K562 (cell line): ENCODE results near the gene ACTC1. TPM values are rescaled to one million over a fixed set of nuclear protein-coding genes. Genes with fewer than 3 reads are reported as not detected.

Experiments used
- ATAC-seq: fragments of 200-7000 bp; cut with Tn5 transposase; 3 replicates; pipeline ENCODE4 v1.9.1; 2020; ENCODE audit warnings: moderate library complexity
- BruUV-seq: library from RNA; stranded (reverse); fragments of 400-500 nt; replicated peaks from 2 replicates; lab custom pipeline; 2021; lab: Mats Ljungman, UMichigan
- CTCF ChIA-PET: fragments of 300-600 bp; formaldehyde crosslinking; extraction: SDS; loops from one replicate; lab custom pipeline; 2021; ENCODE audit warnings: low intra/inter-chr PET ratio; lab: Yijun Ruan, JAX
- POLR2A ChIA-PET: fragments of 300-600, 350-650 bp; sonication (Branson Sonifier 250); formaldehyde crosslinking; extraction: SDS; loops from one replicate; lab custom pipeline; 2021; ENCODE audit warnings: antibody characterized with exemption, inconsistent platforms; lab: Yijun Ruan, JAX
- DNase-seq, 4 experiments: peaks; one replicate each; pipeline versions ENCODE4 v3.0.0 to v3.0.0-alpha.2; 2011 to 2018; ENCODE audit warnings: low spot score in 3 of 4, mixed read lengths in 3 of 4; ENCODE audit errors: extremely low read depth in 1 of 4
- FAIRE-seq: peaks from 2 replicates; lab custom pipeline; 2011; peaks lifted over from hg19 to GRCh38; lab: Jason Lieb, UNC
- H2AFZ ChIP-seq: 2 replicates; pipeline ENCODE4 v1.6.0; 2011; ENCODE audit warnings: low read depth, low read length, control low read depth, inconsistent platforms
- H3K27ac ChIP-seq: fragments of 200-600 bp; 3 replicates; pipeline ENCODE4 v1.8.0; 2011; ENCODE audit warnings: low read depth, mild to moderate bottlenecking, control low read depth, inconsistent platforms, low read length, moderate library complexity, mixed read lengths; ENCODE audit errors: extremely low read depth
- H3K27me3 ChIP-seq, 2 experiments: fragments of 300-600 bp in 1 of 2; 2 replicates in 1 of 2; 3 replicates in 1 of 2; pipeline versions ENCODE4 v1.6.0 to v1.8.0; 2011; ENCODE audit warnings: inconsistent platforms in 2 of 2, low read length in 2 of 2, mild to moderate bottlenecking in 1 of 2, mixed read lengths in 1 of 2, moderate library complexity in 1 of 2; ENCODE audit not compliant: control insufficient read depth in 2 of 2, insufficient read depth in 2 of 2
- H3K36me3 ChIP-seq: fragments of 300-600 bp; 3 replicates; pipeline ENCODE4 v1.8.0; 2011; ENCODE audit warnings: mild to moderate bottlenecking, low read length, inconsistent platforms; ENCODE audit not compliant: control insufficient read depth, insufficient read depth
- H3K4me1 ChIP-seq, 2 experiments: fragments of 200-600 bp in 1 of 2; replicated peaks in 1 of 2; 2 replicates in 1 of 2; 3 replicates in 1 of 2; pipeline versions ENCODE4 v1.5.1 to v1.8.0; 2011; ENCODE audit warnings: inconsistent platforms in 2 of 2, low read length in 2 of 2, mild to moderate bottlenecking in 1 of 2, mixed read lengths in 1 of 2, moderate library complexity in 1 of 2; ENCODE audit not compliant: control insufficient read depth in 2 of 2, insufficient read depth in 2 of 2
- H3K4me2 ChIP-seq: 2 replicates; pipeline ENCODE4 v1.6.1; 2011; ENCODE audit warnings: low read length, control low read depth, inconsistent platforms, mixed read lengths; ENCODE audit not compliant: insufficient read depth
- H3K4me3 ChIP-seq: fragments of 200-600 bp; sonication (generic), shearing (Covaris generic); 2 replicates; pipeline ENCODE4 v1.5.1; 2016; ENCODE audit warnings: control low read depth, inconsistent platforms
- H3K79me2 ChIP-seq: fragments of 200-600 bp; 3 replicates; pipeline ENCODE4 v1.8.0; 2011; ENCODE audit warnings: low read length, inconsistent platforms; ENCODE audit not compliant: control insufficient read depth, insufficient read depth
- H3K9ac ChIP-seq, 2 experiments: 2 replicates each; pipeline versions ENCODE4 v1.6.0 to v1.6.1; 2011; ENCODE audit warnings: low read depth in 2 of 2, low read length in 2 of 2, control low read depth in 1 of 2, inconsistent platforms in 1 of 2, mild to moderate bottlenecking in 1 of 2, mixed read lengths in 1 of 2; ENCODE audit not compliant: insufficient read depth in 1 of 2
- H3K9me1 ChIP-seq: one replicate; pipeline ENCODE4 v1.6.0; 2011; ENCODE audit warnings: inconsistent platforms, mild to moderate bottlenecking, low read length, moderate library complexity; ENCODE audit not compliant: control insufficient read depth, insufficient read depth
- H3K9me3 ChIP-seq: replicated peaks from 2 replicates; pipeline ENCODE4 v1.5.1; 2011; ENCODE audit warnings: low read depth, low read length, inconsistent platforms; ENCODE audit not compliant: control insufficient read depth, insufficient read depth
- H4K20me1 ChIP-seq: replicated peaks from 2 replicates; pipeline ENCODE4 v1.6.1; 2011; ENCODE audit warnings: low read length, inconsistent platforms, mixed read lengths; ENCODE audit not compliant: control insufficient read depth, insufficient read depth
- BRCA1 ChIP-seq, 2 experiments: fragments of 450-650 bp in 1 of 2; sonication (generic) in 1 of 2; formaldehyde crosslinking in 1 of 2; IDR thresholded peaks; 2 replicates each; pipeline versions ENCODE4 v1.5.0 to v1.6.1; 2017 to 2020; ENCODE audit warnings: mild to moderate bottlenecking in 1 of 2, missing genetic modification reagents in 1 of 2
- GABPA ChIP-seq: fragments of 200-800 bp; sonication (Bioruptor generic); conservative IDR thresholded peaks from 2 replicates; pipeline ENCODE4 v1.6.1; 2016; ENCODE audit warnings: low read depth, missing genetic modification characterization, missing compliant biosample characterization
- HDAC1 ChIP-seq, 2 experiments: fragments of 450-650 bp; IDR thresholded peaks; 2 replicates each; pipeline ENCODE4 v1.6.1; 2016 to 2017; ENCODE audit warnings: inconsistent platforms in 1 of 2, mild to moderate bottlenecking in 1 of 2, moderate library complexity in 1 of 2
- KDM1A ChIP-seq, 2 experiments: fragments of 450-650 bp; IDR thresholded peaks; 2 replicates each; pipeline ENCODE4 v1.6.1; 2016; ENCODE audit warnings: mild to moderate bottlenecking in 2 of 2
- MTA1 ChIP-seq: fragments of 450-650 bp; IDR thresholded peaks from 2 replicates; pipeline ENCODE4 v1.6.1; 2017; ENCODE audit warnings: borderline replicate concordance
- NELFE ChIP-seq: IDR thresholded peaks from 2 replicates; pipeline ENCODE4 v1.6.1; 2011; ENCODE audit warnings: mild to moderate bottlenecking; ENCODE audit not compliant: insufficient read depth, insufficient read length
- RBBP5 ChIP-seq: fragments of 200-600 bp; sonication (generic); IDR thresholded peaks from 2 replicates; pipeline ENCODE4 v1.6.1; 2012; ENCODE audit warnings: borderline replicate concordance, mild to moderate bottlenecking, low read length, control low read depth, inconsistent platforms; ENCODE audit not compliant: insufficient read depth, poor library complexity, severe bottlenecking
- SMAD1 ChIP-seq: fragments of 150-350 bp; IDR thresholded peaks from 2 replicates; pipeline ENCODE4 v1.6.1; 2014; ENCODE audit warnings: low read length, low read depth; ENCODE audit not compliant: partially characterized antibody
- TSC22D4 ChIP-seq: fragments of 450-650 bp; IDR thresholded peaks from 2 replicates; pipeline ENCODE4 v1.6.1; 2016; ENCODE audit warnings: missing genetic modification characterization, missing biosample characterization, control low read depth
- WHSC1 ChIP-seq: IDR thresholded peaks from one replicate; pipeline ENCODE4 v1.6.1; 2012; ENCODE audit warnings: low read length, control low read depth, inconsistent platforms
- ZBTB7A ChIP-seq: IDR thresholded peaks from 2 replicates; pipeline ENCODE4 v1.6.1; 2011; ENCODE audit warnings: low read depth, mild to moderate bottlenecking, low read length, moderate library complexity, borderline replicate concordance; ENCODE audit not compliant: control insufficient read depth
- ZNF174 ChIP-seq: fragments of 250-450 bp; sonication (Bioruptor Pico); IDR thresholded peaks from 2 replicates; pipeline ENCODE4 v1.4.0; 2020; ENCODE audit warnings: mild to moderate bottlenecking
- WGBS: fragments of 100-300 bp; shearing (Covaris generic); methylation state at CpG from one replicate; pipeline ENCODE4 v1.1.6; 2016; ENCODE audit warnings: low coverage, mixed read lengths; ENCODE audit not compliant: insufficient coverage; ENCODE audit errors: missing lambda C conversion rate; 5-methylcytosine and 5-hydroxymethylcytosine counted together
- in situ Hi-C: fragments of 300-500 bp; cut with MboI; formaldehyde crosslinking; loops from 4 replicates; pipeline ENCODE4 v1.15.0; 2018; ENCODE audit warnings: inconsistent platforms, mixed read lengths
- intact Hi-C: fragments of 100-400 bp; cut with micrococcal nuclease; formaldehyde crosslinking; loops from 2 replicates; pipeline ENCODE4 v1.14.2; 2022
- polyA plus RNA-seq, 8 experiments: library from polyadenylated mRNA; depleted of rRNA in 4 of 8; stranded (reverse) in 5 of 8; unstranded in 3 of 8; fragments of >200 nt; fragmentation: Nextera tagmentation in 2 of 8; fragmentation: Illumina TruSeq in 1 of 8; extraction: Ambion mirVana in 2 of 8; extraction: Trizol in 1 of 8; gene quantifications; 2 replicates each; pipeline versions ENCODE4 v1.2.1 to v1.2.3, GENCODE V29; 2011 to 2014; ENCODE audit warnings: inconsistent platforms in 1 of 8, missing spikeins in 1 of 8
- total RNA-seq, 7 experiments: library from RNA; depleted of rRNA in 6 of 7; stranded (reverse); fragments of >200 nt in 6 of 7; fragmentation: Illumina TruSeq in 2 of 7; extraction: Trizol in 2 of 7; gene quantifications; 2 replicates each; pipeline versions ENCODE4 v1.2.1 to v1.2.3, GENCODE V29; 2011 to 2021; ENCODE audit warnings: low replicate concordance in 1 of 7
- TF ChIP-seq, protein P1 (sequence below): sonication (generic); formaldehyde crosslinking; IDR thresholded peaks from 2 replicates; pipeline ENCODE4 v1.8.0; 2022; ENCODE audit warnings: missing genetic modification reagents, mild to moderate bottlenecking, moderate library complexity, borderline replicate concordance

Gene ACTC1
- total and polyA plus RNA-seq, 9 of the 15 experiments (the other 6 are each of a cell fraction or from before 2014, with no cell fraction given), result 0.08 to 0.84 (median 0.17) TPM; not detected in 3

DNA sequence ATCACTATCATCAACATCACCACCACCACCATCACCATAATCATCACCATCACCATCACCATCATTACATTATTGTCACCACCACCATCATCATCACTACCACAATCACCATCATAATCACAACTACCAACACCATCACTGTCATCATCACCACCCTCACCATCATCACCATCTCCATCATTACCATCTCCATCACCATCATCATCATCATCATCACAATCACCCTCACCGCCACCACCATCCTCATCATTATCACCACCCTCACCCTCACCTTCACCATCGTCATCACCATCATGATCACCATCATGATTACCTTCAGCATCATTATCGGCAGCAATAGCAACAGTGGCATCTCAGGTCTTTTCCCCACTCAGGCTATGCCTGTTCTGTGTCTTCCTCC, 42.9 kb upstream of the ACTC1 start:
- 43% methylated on average over 3 of the region's 3 CpGs for WGBS
- Histone ChIP-seq H3K27me3 (no peaks in the 10 kb centered on the region), H3K27ac (no peak overlapping the region), H3K9ac (no peak overlapping the region), H4K20me1 (no peaks in the 10 kb centered on the region), H3K9me3 (no peaks in the 10 kb centered on the region), H3K4me1 (no peaks in the 10 kb centered on the region; a peak in 1 of 5 replicates), H3K4me2 (no peak overlapping the region), H3K36me3 (no peaks in the 10 kb centered on the region), H3K4me3 (no peak overlapping the region), H3K79me2 (no peaks in the 10 kb centered on the region), H2AFZ (no peak overlapping the region), H3K9me1 (no peaks in the 10 kb centered on the region)
- intact Hi-C loops (no loop called here), in situ Hi-C loops (no loop called here)
- TF ChIP-seq TSC22D4 (tag) (0 out of 2 replicates have a peak, but pooled peaks have one; percentile 62), BRCA1 (IDR thresholded peaks at IDR 0.05) (no peak), BRCA1 (CRISPR knock-in tag; IDR thresholded peaks at IDR 0.05) (no peak), KDM1A (IDR thresholded peaks at IDR 0.05) (0 out of 4 replicates have a peak, but pooled peaks of 1 of the 2 experiments have one; percentile 25), HDAC1 (IDR thresholded peaks at IDR 0.05) (peak in 1 of 2 experiments; percentile 47; a peak in 1 of 4 replicates)
- POLR2A ChIA-PET, result no interaction called here
- ATAC-seq (no peak), FAIRE-seq (no peak), DNase-seq (no peak)
- CTCF ChIA-PET, result no interaction called here
- BruUV-seq, result no TSS peak

DNA sequence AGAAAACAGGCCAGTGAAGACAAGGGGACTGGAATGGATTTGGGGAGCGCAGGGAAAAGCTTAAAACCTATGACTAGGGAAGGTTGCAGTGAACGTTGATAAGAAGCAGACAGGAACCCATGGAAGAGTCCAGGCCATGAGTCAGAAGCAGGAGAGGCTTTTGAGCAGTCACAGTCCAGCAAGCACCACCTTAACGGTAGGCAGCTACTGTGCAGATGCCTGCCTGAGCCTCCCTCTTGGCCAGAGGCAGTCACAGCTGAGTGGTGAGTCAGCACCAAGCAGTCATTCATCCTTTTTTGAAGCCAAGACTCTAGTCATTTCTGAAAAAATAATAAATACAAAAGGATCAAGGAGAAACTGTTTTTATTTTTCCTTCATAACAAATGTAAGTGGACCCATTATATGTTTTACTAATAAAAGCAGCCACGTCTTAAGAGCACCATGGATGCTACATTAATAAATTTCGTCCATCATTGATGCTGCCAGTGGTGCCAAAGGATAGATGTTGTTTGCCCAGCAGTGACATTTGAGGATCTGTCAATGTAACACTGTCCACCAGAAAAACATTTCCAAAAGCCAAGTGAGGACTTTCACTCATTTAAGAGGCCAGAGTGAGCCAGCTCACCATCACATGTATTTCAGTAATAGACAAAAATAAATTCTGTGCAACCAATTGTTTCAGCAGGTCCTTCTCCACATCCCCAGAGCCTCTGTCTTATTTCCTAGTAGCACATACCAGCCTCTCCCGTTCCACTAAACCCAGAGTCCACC, 42.1 kb upstream of the ACTC1 start:
- intact Hi-C loops, result no loop called here
- POLR2A ChIA-PET, result no interaction called here
- no peak overlapping the region; the same call in 1 of the 2 replicates for H2AFZ ChIP-seq
- TF ChIP-seq, protein P1, sequence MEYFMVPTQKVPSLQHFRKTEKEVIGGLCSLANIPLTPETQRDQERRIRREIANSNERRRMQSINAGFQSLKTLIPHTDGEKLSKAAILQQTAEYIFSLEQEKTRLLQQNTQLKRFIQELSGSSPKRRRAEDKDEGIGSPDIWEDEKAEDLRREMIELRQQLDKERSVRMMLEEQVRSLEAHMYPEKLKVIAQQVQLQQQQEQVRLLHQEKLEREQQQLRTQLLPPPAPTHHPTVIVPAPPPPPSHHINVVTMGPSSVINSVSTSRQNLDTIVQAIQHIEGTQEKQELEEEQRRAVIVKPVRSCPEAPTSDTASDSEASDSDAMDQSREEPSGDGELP, result peak; percentile 76
- TF ChIP-seq NELFE, result no peak
- no peak for TF ChIP-seq RBBP5
- TF ChIP-seq WHSC1, result no peak
- TF ChIP-seq ZBTB7A, result no peak
- no peak for TF ChIP-seq SMAD1
- no peak for TF ChIP-seq GABPA (tag)
- no peak for TF ChIP-seq MTA1
- no peak for TF ChIP-seq ZNF174

More for the DNA sequence above, 42.1 kb upstream of the ACTC1 start:
- Histone ChIP-seq H3K4me3 (no peak overlapping the region), H3K9me3 (no peaks in the 10 kb centered on the region), H3K4me2 (no peak overlapping the region), H3K27me3 (no peaks in the 10 kb centered on the region), H3K9ac (no peak overlapping the region), H3K27ac (no peak overlapping the region), H4K20me1 (no peaks in the 10 kb centered on the region), H3K36me3 (no peaks in the 10 kb centered on the region), H3K4me1 (no peaks in the 10 kb centered on the region; a peak in 1 of 5 replicates), H3K9me1 (no peaks in the 10 kb centered on the region), H3K79me2 (no peaks in the 10 kb centered on the region)
- ATAC-seq (peak; percentile 80), FAIRE-seq (peak; percentile 77), DNase-seq (peak in 2 of 4 experiments; percentile 19 to 49)
- in situ Hi-C loops, result no loop called here
- no TSS peak for BruUV-seq
- WGBS, result 10% methylated on average over 6 of the region's 6 CpGs
- CTCF ChIA-PET, result no interaction called here
